Mucosa of descending colon (tissue), 3 donors: ENCODE data around the gene SGCD. TPM values are rescaled to one million over a fixed set of nuclear protein-coding genes. Genes with fewer than 3 reads are reported as not detected.

ENCODE experiments used
- ATAC-seq: fragments of 200-7000 bp; cut with Tn5 transposase; one replicate; pipeline ENCODE4 v1.9.1; 2020; ENCODE audit warnings: mild to moderate bottlenecking, moderate library complexity
- DNase-seq, 3 donors: peaks; one replicate each; pipeline ENCODE4 v3.0.0-alpha.2; 2020
- H3K36me3 ChIP-seq: fragments of 200-600 bp; one replicate; pipeline ENCODE4 v1.8.0; 2021; ENCODE audit warnings: low read depth, mild to moderate bottlenecking
- H3K4me1 ChIP-seq: fragments of 200-600 bp; one replicate; pipeline ENCODE4 v1.8.0; 2021; ENCODE audit warnings: low read depth, mild to moderate bottlenecking
- H3K4me3 ChIP-seq: fragments of 200-600 bp; one replicate; pipeline ENCODE4 v1.8.0; 2021; ENCODE audit warnings: mild to moderate bottlenecking
- H3K9me3 ChIP-seq: fragments of 200-600 bp; one replicate; pipeline ENCODE4 v1.8.0; 2021; ENCODE audit warnings: mild to moderate bottlenecking
- CTCF ChIP-seq: fragments of 200-600 bp; IDR thresholded peaks from one replicate; pipeline ENCODE4 v1.8.0; 2022; ENCODE audit warnings: antibody characterized with exemption, mild to moderate bottlenecking
- intact Hi-C, 2 donors: fragments of 100-400 bp; cut with DNase I in 1 of 2; cut with micrococcal nuclease in 1 of 2; formaldehyde crosslinking; loops; one replicate each; pipeline versions ENCODE4 v1.11.0 to v1.11.1; 2022; cut with DNase I, micrococcal nuclease
- total RNA-seq, 3 donors: library from RNA; stranded (reverse); fragmentation: NEBNext Ultra II Directional in 2 of 3; extraction: Animal tissue kit (Norgen Biotek cat#: 25700) in 2 of 3; gene quantifications; one replicate each; pipeline versions ENCODE4 v1.2.1 to v1.2.4, GENCODE V29; 2021 to 2023
- donor health status: DM: no; HTN: no; CAD: no; lungs with moderate emphysema.
- donor health status: DM: no; HTN: no; CAD: no.
- donor health status: DM: no; HTN: yes; CAD: no.

The SGCD gene
- total RNA-seq, 3 donors from 2014 or later, result 1.2 to 7.4 (median 2.0) TPM

GRCh38 chr5:156691572-156691971, 364.6 kb downstream of the SGCD start:
- TF ChIP-seq CTCF, result no peak
- Histone ChIP-seq H3K9me3 (no peaks in the 10 kb centered on the region), H3K4me1 (no peaks in the 10 kb centered on the region), H3K36me3 (no peaks in the 10 kb centered on the region), H3K4me3 (no peak overlapping the region)
- DNase-seq, result no peak
- intact Hi-C loops, result no loop called here
- no peak for ATAC-seq

GRCh38 chr5:156693113-156693512, 366.1 kb downstream of the SGCD start:
- no peaks in the 10 kb centered on the region for H3K9me3 ChIP-seq
- DNase-seq, result no peak
- no peak overlapping the region for H3K4me3 ChIP-seq
- no peak for ATAC-seq
- H3K36me3 ChIP-seq, result no peaks in the 10 kb centered on the region
- intact Hi-C loops, result no loop called here
- no peaks in the 10 kb centered on the region for H3K4me1 ChIP-seq
- no peak for TF ChIP-seq CTCF

- DNase-seq, result no peak
- Histone ChIP-seq H3K4me3 (no peak overlapping the region), H3K36me3 (no peaks in the 10 kb centered on the region), H3K9me3 (no peaks in the 10 kb centered on the region), H3K4me1 (no peaks in the 10 kb centered on the region)
- TF ChIP-seq CTCF, result no peak
- ATAC-seq, result no peak
- intact Hi-C loops, result no loop called here
Measured at GRCh38 chr5:156694598-156694997, 367.6 kb downstream of the SGCD start.

- intact Hi-C loops, result no loop called here
- H3K9me3 ChIP-seq, result no peaks in the 10 kb centered on the region
- no peak overlapping the region for H3K4me3 ChIP-seq
- no peak for DNase-seq
- no peak for TF ChIP-seq CTCF
- no peak for ATAC-seq
- H3K4me1 ChIP-seq, result no peaks in the 10 kb centered on the region
- H3K36me3 ChIP-seq, result no peaks in the 10 kb centered on the region
Measured at GRCh38 chr5:156695774-156696173, 368.8 kb downstream of the SGCD start.

- DNase-seq, result no peak
- no peak for TF ChIP-seq CTCF
- no peaks in the 10 kb centered on the region for H3K36me3 ChIP-seq
Measured at GRCh38 chr5:156698323-156698722, 371.4 kb downstream of the SGCD start.

GRCh38 chr5:156699147-156699546, 372.2 kb downstream of the SGCD start:
- Histone ChIP-seq H3K36me3 (no peaks in the 10 kb centered on the region), H3K4me1 (no peaks in the 10 kb centered on the region), H3K9me3 (no peaks in the 10 kb centered on the region), H3K4me3 (no peak overlapping the region)
- no peak for TF ChIP-seq CTCF
- no peak for ATAC-seq
- DNase-seq, result no peak
- intact Hi-C loops, result no loop called here

More at GRCh38 chr5:156698323-156698722, 371.4 kb downstream of the SGCD start:
- Histone ChIP-seq H3K9me3 (no peaks in the 10 kb centered on the region), H3K4me3 (no peak overlapping the region), H3K4me1 (no peaks in the 10 kb centered on the region)
- intact Hi-C loops, result no loop called here
- no peak for ATAC-seq
